IPS-15b (cell line): ENCODE data around the gene U2SURP.
"Not testable (repeated sequence)": the region's sequence is repeated elsewhere in the genome, so short reads cannot be mapped to it uniquely, and the experiment has no call there.

Experiments
- H3K27me3 ChIP-seq: one replicate; pipeline ENCODE4 v1.6.1; 2013; ENCODE audit warnings: low read length; ENCODE audit not compliant: control insufficient read depth, insufficient read depth
- H3K36me3 ChIP-seq: one replicate; pipeline ENCODE4 v1.6.1; 2013; ENCODE audit warnings: low read length; ENCODE audit not compliant: control insufficient read depth, insufficient read depth
- H3K4me1 ChIP-seq: one replicate; pipeline ENCODE4 v1.6.1; 2013; ENCODE audit warnings: mild to moderate bottlenecking, low read length; ENCODE audit not compliant: control insufficient read depth, insufficient read depth
- H3K4me3 ChIP-seq: one replicate; pipeline ENCODE4 v1.5.1; 2013; ENCODE audit warnings: low read depth, low read length
- H3K9ac ChIP-seq: one replicate; pipeline ENCODE4 v1.6.1; 2013; ENCODE audit warnings: low read depth, mild to moderate bottlenecking, low read length
- H3K9me3 ChIP-seq: one replicate; pipeline ENCODE4 v1.6.1; 2013; ENCODE audit warnings: mild to moderate bottlenecking, low read length; ENCODE audit not compliant: control insufficient read depth, insufficient read depth

Gene U2SURP

DNA sequence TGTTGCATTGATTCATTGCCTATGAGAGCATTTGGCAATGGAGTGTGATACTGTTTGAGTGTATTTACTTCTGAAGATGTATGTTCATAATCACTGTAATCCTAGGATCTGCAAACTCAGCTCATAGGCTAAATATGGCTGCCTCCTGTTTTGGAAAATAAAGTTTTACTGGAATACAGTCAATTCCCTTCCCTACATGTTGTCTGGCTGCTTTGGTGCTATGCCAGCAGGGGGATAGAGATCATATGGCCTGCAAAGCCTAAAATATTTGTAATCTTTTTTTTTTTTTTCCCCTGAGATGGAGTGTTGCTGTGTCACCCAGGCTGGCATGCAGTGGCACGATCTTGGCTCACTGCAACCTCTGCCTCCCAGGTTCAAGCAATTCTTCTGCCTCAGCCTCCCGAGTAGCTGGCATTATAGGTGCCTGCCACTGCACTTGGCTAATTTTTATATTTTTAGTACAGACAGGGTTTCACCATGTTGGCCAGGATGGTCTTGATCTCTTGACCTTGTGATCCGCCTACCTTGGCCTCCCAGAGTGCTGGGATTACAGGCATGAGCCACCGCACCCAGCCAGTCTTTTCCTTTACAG lies 30.5 kb downstream of the U2SURP start:
- H3K4me1 ChIP-seq, H3K9me3 ChIP-seq, H3K4me3 ChIP-seq, H3K27me3 ChIP-seq, H3K9ac ChIP-seq, H3K36me3 ChIP-seq: not testable (repeated sequence)

DNA sequence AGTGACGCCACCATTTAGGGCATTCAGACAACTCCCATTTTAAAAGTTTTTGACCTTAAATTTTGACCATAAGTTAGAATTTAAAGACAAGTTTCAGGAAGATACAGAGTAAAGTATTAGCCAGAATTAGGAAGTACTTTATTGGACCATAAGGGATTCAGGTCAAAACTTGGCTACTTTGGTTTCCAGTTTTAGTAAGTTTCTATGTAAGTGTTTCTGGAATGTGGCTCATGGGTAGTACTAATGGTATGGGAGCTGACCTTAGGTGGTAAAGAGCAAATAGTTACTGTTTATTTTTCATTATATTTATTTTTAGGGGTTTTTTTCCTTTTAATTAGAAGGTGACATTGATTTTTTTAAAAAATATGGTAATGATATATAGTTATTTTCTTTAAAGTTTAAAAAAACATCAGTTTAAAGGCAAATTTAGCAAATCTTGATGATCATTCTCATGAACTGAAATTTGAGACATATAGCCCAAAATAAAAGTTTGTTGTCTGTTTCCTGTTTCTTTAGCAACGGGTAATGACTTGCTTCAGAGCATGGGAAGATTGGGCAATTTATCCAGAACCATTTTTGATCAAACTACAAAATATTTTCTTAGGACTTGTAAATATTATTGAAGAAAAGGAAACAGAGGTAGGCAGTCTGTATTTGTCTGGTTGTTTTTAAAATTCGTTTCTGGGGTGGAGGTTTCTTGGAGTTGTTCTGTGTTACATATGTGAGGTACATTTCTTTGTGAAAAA lies 34.3 kb downstream of the U2SURP start:
- Histone ChIP-seq H3K9me3 (no peaks in the 10 kb centered on the region), H3K36me3 (no peaks in the 10 kb centered on the region), H3K4me3 (no peak overlapping the region), H3K27me3 (no peaks in the 10 kb centered on the region), H3K4me1 (no peaks in the 10 kb centered on the region), H3K9ac (no peak overlapping the region)

DNA sequence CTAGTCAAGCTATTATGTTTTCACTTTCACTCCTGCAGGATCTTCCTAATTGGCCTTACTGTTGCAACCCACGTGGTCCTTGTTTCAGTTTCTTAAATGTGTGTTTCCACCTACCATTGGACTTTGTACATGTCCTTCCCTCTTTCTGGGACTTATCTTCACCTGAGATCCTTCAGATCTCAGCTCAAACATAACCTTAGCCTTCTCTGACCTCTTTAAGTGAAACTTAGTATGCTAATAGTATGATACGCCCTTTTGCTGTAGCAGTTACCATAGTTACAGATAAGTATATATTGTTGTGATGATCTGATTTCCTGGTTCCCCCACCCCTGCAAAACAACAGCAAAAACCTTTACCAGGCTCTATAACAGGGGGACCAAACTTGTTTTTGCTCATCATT lies 35.2 kb downstream of the U2SURP start:
- H3K4me1 ChIP-seq = no peaks in the 10 kb centered on the region
- no peak overlapping the region for H3K4me3 ChIP-seq
- H3K9ac ChIP-seq = no peak overlapping the region
- no peaks in the 10 kb centered on the region for H3K9me3 ChIP-seq
- no peaks in the 10 kb centered on the region for H3K27me3 ChIP-seq
- no peaks in the 10 kb centered on the region for H3K36me3 ChIP-seq

- Histone ChIP-seq H3K36me3 (no peaks in the 10 kb centered on the region), H3K9me3 (no peaks in the 10 kb centered on the region), H3K27me3 (no peaks in the 10 kb centered on the region), H3K9ac (no peak overlapping the region), H3K4me3 (no peak overlapping the region), H3K4me1 (no peaks in the 10 kb centered on the region)
Measured at GRCh38 chr3:143037867-143038266, 36.5 kb downstream of the U2SURP start.

- no peaks in the 10 kb centered on the region for H3K27me3 ChIP-seq
- H3K4me3 ChIP-seq = no peak overlapping the region
- no peak overlapping the region for H3K9ac ChIP-seq
- peaks cover 13% of the 10 kb centered on the region for H3K36me3 ChIP-seq
- no peaks in the 10 kb centered on the region for H3K9me3 ChIP-seq
- H3K4me1 ChIP-seq = no peaks in the 10 kb centered on the region
Measured at GRCh38 chr3:143040261-143040879, 39.0 kb downstream of the U2SURP start.

- H3K36me3 ChIP-seq = peaks cover 15% of the 10 kb centered on the region
- no peaks in the 10 kb centered on the region for H3K27me3 ChIP-seq
- no peak overlapping the region for H3K9ac ChIP-seq
- no peaks in the 10 kb centered on the region for H3K4me1 ChIP-seq
- H3K4me3 ChIP-seq = no peak overlapping the region
- H3K9me3 ChIP-seq = no peaks in the 10 kb centered on the region
Measured at GRCh38 chr3:143041903-143042302, 40.5 kb downstream of the U2SURP start.

DNA sequence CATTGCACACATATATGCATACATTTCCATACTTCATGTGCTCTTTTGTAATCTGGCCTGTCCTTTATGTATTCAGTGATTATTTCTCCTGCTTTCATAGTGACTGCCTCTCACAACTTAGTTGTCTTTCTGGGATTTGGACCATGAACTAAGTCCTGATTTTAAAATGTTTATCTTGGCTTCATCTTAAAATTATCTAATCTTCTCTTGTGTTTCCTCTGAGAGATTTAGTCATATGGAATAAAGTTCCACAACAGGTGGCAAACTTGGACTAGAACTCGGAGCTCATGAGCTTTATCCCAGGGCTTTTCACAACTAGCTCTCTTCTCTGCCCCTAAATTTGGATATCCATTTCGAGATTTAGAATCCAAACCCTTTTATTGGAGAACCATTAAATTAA lies 44.3 kb downstream of the U2SURP start:
- Histone ChIP-seq H3K27me3 (no peaks in the 10 kb centered on the region), H3K4me1 (no peaks in the 10 kb centered on the region), H3K36me3 (peaks cover 18% of the 10 kb centered on the region), H3K9me3 (no peaks in the 10 kb centered on the region), H3K4me3 (no peak overlapping the region), H3K9ac (no peak overlapping the region)

DNA sequence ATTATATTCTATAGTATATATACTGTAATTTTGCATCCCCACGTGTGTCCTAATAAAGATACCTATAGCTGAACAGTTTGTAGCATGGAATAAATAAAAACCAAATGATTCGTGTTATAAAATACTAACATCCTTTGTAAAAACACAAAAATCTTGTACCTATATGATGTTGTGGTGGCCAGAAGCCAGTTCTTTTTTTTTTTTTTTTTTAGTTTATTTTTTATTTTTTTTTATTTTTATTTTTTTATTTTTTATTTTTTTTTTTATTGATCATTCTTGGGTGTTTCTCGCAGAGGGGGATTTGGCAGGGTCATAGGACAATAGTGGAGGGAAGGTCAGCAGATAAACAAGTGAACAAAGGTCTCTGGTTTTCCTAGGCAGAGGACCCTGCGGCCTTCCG lies 44.7 kb downstream of the U2SURP start:
- not testable (repeated sequence) for H3K27me3 ChIP-seq, H3K4me1 ChIP-seq, H3K9ac ChIP-seq, H3K9me3 ChIP-seq, H3K4me3 ChIP-seq
- peaks cover 18% of the 10 kb centered on the region for H3K36me3 ChIP-seq

DNA sequence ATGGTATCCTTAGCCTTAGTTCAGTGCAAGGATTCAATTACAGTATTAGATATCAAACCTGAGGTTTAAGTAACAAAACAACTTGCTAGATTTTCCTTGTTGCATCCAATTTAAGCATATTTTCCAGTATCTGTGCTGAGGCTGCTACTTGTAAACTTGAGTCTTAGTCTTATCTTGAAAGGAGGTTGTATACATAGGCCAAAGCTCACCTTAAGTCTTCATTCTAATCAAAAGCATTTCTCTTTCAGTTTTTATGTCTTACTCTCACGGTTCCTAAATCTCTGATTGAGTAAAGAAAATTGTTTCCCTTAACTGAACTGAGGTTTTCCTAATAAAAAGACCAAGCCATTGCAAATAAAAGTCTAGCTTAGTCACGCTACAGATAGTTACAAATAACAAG lies 52.6 kb downstream of the U2SURP start:
- no peaks in the 10 kb centered on the region for H3K4me1 ChIP-seq
- H3K9me3 ChIP-seq = no peaks in the 10 kb centered on the region
- H3K9ac ChIP-seq = no peak overlapping the region
- no peaks in the 10 kb centered on the region for H3K27me3 ChIP-seq
- H3K4me3 ChIP-seq = no peak overlapping the region
- peaks cover 15% of the 10 kb centered on the region for H3K36me3 ChIP-seq

DNA sequence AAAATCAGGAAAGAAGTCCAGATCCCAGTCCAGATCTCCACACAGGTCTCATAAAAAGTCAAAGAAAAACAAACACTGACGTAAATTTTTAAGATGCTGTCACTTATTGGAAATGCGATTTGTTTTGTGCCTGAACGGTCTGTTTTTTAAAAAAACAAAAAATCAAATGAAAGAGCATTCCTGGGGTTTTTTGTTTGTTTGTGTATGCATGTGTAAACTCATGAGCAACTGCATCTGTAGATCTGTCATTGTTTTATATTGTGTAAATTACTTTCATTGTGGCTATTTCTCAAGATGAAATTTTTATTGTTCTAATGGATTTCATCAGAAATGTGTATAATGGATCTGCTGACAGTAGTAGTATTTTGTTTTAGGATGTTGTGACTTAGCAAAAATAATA lies 55.0 kb downstream of the U2SURP start:
- Histone ChIP-seq H3K4me1 (no peaks in the 10 kb centered on the region), H3K9ac (no peak overlapping the region), H3K9me3 (no peaks in the 10 kb centered on the region), H3K4me3 (no peak overlapping the region), H3K36me3 (peaks cover 13% of the 10 kb centered on the region), H3K27me3 (no peaks in the 10 kb centered on the region)

DNA sequence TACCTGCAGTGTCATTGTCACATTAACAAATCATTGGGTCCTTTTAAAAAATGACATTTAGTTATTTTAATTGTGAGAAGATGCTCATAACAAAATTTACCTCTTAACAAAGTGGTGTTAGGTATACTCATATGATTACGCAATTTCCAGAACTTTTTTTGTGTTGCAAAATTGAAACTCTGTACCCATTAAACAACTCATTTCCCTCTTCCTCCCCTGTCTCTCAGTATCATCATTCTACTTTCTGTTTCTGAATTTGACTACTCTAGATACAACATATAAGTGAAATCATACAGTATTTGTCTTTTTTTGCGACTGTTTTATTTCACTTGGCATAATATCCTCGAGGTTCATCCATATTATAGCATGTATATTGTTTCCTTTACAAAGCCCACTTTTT lies 59.5 kb downstream of the U2SURP start:
- no peaks in the 10 kb centered on the region for H3K9me3 ChIP-seq
- no peak overlapping the region for H3K9ac ChIP-seq
- H3K27me3 ChIP-seq = no peaks in the 10 kb centered on the region
- H3K4me1 ChIP-seq = no peaks in the 10 kb centered on the region
- H3K36me3 ChIP-seq = no peaks in the 10 kb centered on the region
- no peak overlapping the region for H3K4me3 ChIP-seq

- Histone ChIP-seq H3K4me3 (no peak overlapping the region), H3K4me1 (peaks cover 5% of the 10 kb centered on the region), H3K9ac (no peak overlapping the region), H3K9me3 (no peaks in the 10 kb centered on the region), H3K36me3 (no peaks in the 10 kb centered on the region), H3K27me3 (no peaks in the 10 kb centered on the region)
Measured at GRCh38 chr3:143063018-143063417, 61.6 kb downstream of the U2SURP start.
